ENCODE measurements around the gene ZNF225. TPM values are rescaled to one million over a fixed set of nuclear protein-coding genes. Genes with fewer than 3 reads are reported as not detected.

ZNF225 gene
- total and polyA plus RNA-seq, 4 donors = 1.4 to 9.8 (median 2.5) TPM

DNA sequence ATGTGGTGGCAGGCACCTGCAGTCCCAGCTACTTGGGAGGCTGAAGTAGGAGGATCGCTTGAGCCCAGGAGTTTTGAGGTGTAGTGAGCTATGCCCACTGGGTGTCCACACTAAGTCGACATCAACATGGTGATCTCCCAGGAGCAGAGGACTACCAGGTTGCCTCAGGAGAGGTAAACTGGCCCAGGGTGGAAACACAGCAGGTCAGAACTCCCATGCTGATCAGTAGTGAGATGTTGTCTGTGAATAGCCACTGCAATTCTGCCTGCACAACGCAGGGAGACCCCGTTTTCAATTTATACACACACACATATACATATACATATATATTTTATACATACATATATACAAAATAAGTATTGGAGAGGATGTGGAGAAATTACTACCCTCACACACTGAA is 21.1 kb upstream of the ZNF225 start:
- no peaks in the 10 kb centered on the region for H3K27me3 ChIP-seq (ENCODE audit: control insufficient read depth in 3 of 3, insufficient read depth in 3 of 3, low read length in 2 of 3)
- TF ChIP-seq, protein P1, sequence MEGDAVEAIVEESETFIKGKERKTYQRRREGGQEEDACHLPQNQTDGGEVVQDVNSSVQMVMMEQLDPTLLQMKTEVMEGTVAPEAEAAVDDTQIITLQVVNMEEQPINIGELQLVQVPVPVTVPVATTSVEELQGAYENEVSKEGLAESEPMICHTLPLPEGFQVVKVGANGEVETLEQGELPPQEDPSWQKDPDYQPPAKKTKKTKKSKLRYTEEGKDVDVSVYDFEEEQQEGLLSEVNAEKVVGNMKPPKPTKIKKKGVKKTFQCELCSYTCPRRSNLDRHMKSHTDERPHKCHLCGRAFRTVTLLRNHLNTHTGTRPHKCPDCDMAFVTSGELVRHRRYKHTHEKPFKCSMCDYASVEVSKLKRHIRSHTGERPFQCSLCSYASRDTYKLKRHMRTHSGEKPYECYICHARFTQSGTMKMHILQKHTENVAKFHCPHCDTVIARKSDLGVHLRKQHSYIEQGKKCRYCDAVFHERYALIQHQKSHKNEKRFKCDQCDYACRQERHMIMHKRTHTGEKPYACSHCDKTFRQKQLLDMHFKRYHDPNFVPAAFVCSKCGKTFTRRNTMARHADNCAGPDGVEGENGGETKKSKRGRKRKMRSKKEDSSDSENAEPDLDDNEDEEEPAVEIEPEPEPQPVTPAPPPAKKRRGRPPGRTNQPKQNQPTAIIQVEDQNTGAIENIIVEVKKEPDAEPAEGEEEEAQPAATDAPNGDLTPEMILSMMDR (IDR thresholded peaks at IDR 0.05; ENCODE audit: control extremely low read depth, extremely low read depth) = no peak
- no peak overlapping the region for H3K9ac ChIP-seq (ENCODE audit: insufficient read depth in 1 of 2, low read length in 2 of 2)
- H3K4me1 ChIP-seq (ENCODE audit: control insufficient read depth in 5 of 5, insufficient read depth in 5 of 5, low read length in 5 of 5) = peaks cover 0 to 5% (median 0%) of the 10 kb centered on the region in 5 donors
- peaks cover 0 to 6% (median 0%) of the 10 kb centered on the region in 4 donors for H3K9me3 ChIP-seq (ENCODE audit: control insufficient read depth in 4 of 4, insufficient read depth in 3 of 4, low read length in 3 of 4)
- WGBS, 2 donors = 62 to 68% methylated on average over 4 of the region's 4 CpGs
- DNase-seq (no peak), ATAC-seq (ENCODE audit: insufficient read depth, low FRiP score) (no peak)
- H3K4me3 ChIP-seq = no peak overlapping the region
- no peak overlapping the region for H3K27ac ChIP-seq (ENCODE audit: low read depth in 1 of 2, low read length in 1 of 2)
- peaks cover 0 to 9% (median 1%) of the 10 kb centered on the region in 4 donors for H3K36me3 ChIP-seq (ENCODE audit: control insufficient read depth in 4 of 4, insufficient read depth in 4 of 4, low read length in 4 of 4)

DNA sequence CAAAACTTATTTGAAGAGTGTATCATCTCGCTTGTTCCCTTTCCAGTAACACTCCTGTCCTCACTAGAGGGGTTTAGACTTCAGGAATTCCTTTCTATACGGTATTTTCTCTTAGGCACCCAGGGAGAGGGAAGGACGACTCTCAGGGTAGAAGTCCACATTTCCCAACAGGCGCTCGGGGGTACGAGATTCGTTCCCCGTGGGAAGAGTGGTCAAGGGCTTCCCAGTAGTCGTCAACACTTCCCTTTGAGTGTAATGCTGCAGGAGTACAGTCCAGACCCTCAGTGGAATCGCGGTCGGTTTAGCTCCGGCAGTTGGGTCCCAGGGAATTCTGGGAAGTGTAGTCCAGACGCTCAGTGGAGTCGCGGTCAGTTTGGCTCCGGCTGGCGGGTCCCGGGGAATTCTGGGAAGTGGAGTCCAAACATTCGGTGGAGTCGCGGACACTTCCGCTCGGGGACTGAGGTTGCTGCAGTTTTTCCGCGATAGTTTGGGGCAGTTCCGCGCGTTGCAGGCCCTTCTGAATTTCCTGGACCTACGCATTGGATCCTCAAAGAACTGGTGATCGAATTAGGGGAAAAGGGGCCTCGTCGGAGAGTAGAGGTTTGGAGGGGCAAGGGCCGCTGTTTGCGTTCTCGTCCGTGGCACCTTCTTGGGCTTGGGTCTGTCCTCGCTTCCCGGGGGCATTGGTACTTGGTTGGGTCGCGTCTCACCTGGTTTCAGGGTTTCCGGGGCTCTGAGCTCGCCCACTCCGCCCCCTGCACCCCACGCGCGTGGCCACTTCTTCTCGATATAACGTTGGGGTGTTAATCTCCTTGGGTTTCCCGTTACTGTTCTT is 19.1 kb upstream of the ZNF225 start, which contains the start of gene ZNF224:
Gene ZNF224, plus strand, starts transcription at position 431 of the 835 bp plus-strand sequence. CDS start 3,513 bp downstream, outside the sequence.
- H3K4me3 ChIP-seq = peak within 1 kb of the TSS; percentile 94
- H3K27me3 ChIP-seq (ENCODE audit: control insufficient read depth in 3 of 3, insufficient read depth in 3 of 3, low read length in 2 of 3) = no peaks in the 10 kb centered on the region
- DNase-seq (peak; percentile 96 to 98 (median 97)), ATAC-seq (ENCODE audit: insufficient read depth, low FRiP score) (peak; percentile 97)
- TF ChIP-seq, protein P1 (IDR thresholded peaks at IDR 0.05; ENCODE audit: control extremely low read depth, extremely low read depth) = no peak
- 0% methylated on average over 50 of the region's 50 CpGs for WGBS, 2 donors
- peaks cover 0 to 5% (median 0%) of the 10 kb centered on the region in 5 donors for H3K4me1 ChIP-seq (ENCODE audit: control insufficient read depth in 5 of 5, insufficient read depth in 5 of 5, low read length in 5 of 5)
- peak within 1 kb of the TSS; percentile 56 to 81 for H3K27ac ChIP-seq (ENCODE audit: low read depth in 1 of 2, low read length in 1 of 2)
- H3K9me3 ChIP-seq (ENCODE audit: control insufficient read depth in 4 of 4, insufficient read depth in 3 of 4, low read length in 3 of 4) = peaks cover 0 to 6% (median 0%) of the 10 kb centered on the region in 4 donors
- peaks cover 5 to 18% (median 10%) of the 10 kb centered on the region in 4 donors for H3K36me3 ChIP-seq (ENCODE audit: control insufficient read depth in 4 of 4, insufficient read depth in 4 of 4, low read length in 4 of 4)
- H3K9ac ChIP-seq (ENCODE audit: insufficient read depth in 1 of 2, low read length in 2 of 2) = peak within 1 kb of the TSS; percentile 70 to 94

GRCh38 chr19:44107751-44108150 is 5.4 kb upstream of the ZNF225 start:
- no peak for ATAC-seq (ENCODE audit: insufficient read depth, low FRiP score)
- peaks cover 14 to 50% (median 40%) of the 10 kb centered on the region in 4 donors for H3K36me3 ChIP-seq (ENCODE audit: control insufficient read depth in 4 of 4, insufficient read depth in 4 of 4, low read length in 4 of 4)

More at GRCh38 chr19:44107751-44108150, 5.4 kb upstream of the ZNF225 start:
- TF ChIP-seq, protein P1 (IDR thresholded peaks at IDR 0.05; ENCODE audit: control extremely low read depth, extremely low read depth) = no peak
- no peaks in the 10 kb centered on the region for H3K4me1 ChIP-seq (ENCODE audit: control insufficient read depth in 5 of 5, insufficient read depth in 5 of 5, low read length in 5 of 5)
- 97 to 99% methylated on average over 3 of the region's 3 CpGs for WGBS, 2 donors
- H3K9me3 ChIP-seq (ENCODE audit: control insufficient read depth in 4 of 4, insufficient read depth in 3 of 4, low read length in 3 of 4) = peaks cover 22 to 38% (median 24%) of the 10 kb centered on the region in 4 donors
- H3K9ac ChIP-seq (ENCODE audit: insufficient read depth in 1 of 2, low read length in 2 of 2) = no peak overlapping the region
- no peak for DNase-seq
- H3K4me3 ChIP-seq = no peak overlapping the region
- H3K27ac ChIP-seq (ENCODE audit: low read depth in 1 of 2, low read length in 1 of 2) = no peak overlapping the region
- H3K27me3 ChIP-seq (ENCODE audit: control insufficient read depth in 3 of 3, insufficient read depth in 3 of 3, low read length in 2 of 3) = no peaks in the 10 kb centered on the region
